Smooth muscle cell (in vitro differentiated cells): ENCODE data around the gene IQGAP2. TPM values are rescaled to one million over a fixed set of nuclear protein-coding genes. Genes with fewer than 3 reads are reported as not detected.

Experiments used
- DNase-seq: peaks from one replicate; lab custom pipeline; 2025; ENCODE audit not compliant: unreplicated experiment; lab: John Stamatoyannopoulos, UW
- H2AFZ ChIP-seq: fragments of 200-600 bp; sonication (generic); 2 replicates; pipeline ENCODE4 v1.6.0; 2016; ENCODE audit warnings: antibody characterized with exemption, low read depth, mild to moderate bottlenecking
- H3F3A ChIP-seq: fragments of 200-600 bp; sonication (generic); 2 replicates; pipeline ENCODE4 v1.6.0; 2017; ENCODE audit warnings: antibody characterized with exemption, low read depth
- H3K27ac ChIP-seq: fragments of 200-600 bp; sonication (generic); 2 replicates; pipeline ENCODE4 v1.5.1; 2016; ENCODE audit warnings: low read depth, mild to moderate bottlenecking
- H3K27me3 ChIP-seq: fragments of 200-600 bp; sonication (generic); 2 replicates; pipeline ENCODE4 v1.6.1; 2016; ENCODE audit warnings: low read depth, mild to moderate bottlenecking
- H3K36me3 ChIP-seq: fragments of 200-600 bp; sonication (generic); 2 replicates; pipeline ENCODE4 v1.5.1; 2016; ENCODE audit warnings: low read depth
- H3K4me1 ChIP-seq: fragments of 200-600 bp; sonication (generic); 2 replicates; pipeline ENCODE4 v1.5.1; 2016; ENCODE audit warnings: low read depth
- H3K4me2 ChIP-seq: fragments of 200-600 bp; sonication (generic); 2 replicates; pipeline ENCODE4 v1.6.0; 2016; ENCODE audit warnings: mild to moderate bottlenecking
- H3K4me3 ChIP-seq: fragments of 200-600 bp; sonication (generic); 2 replicates; pipeline ENCODE4 v1.5.1; 2016; ENCODE audit warnings: mild to moderate bottlenecking
- H3K79me2 ChIP-seq: fragments of 200-600 bp; sonication (generic); 2 replicates; pipeline ENCODE4 v1.6.0; 2016; ENCODE audit warnings: low read depth, mild to moderate bottlenecking
- H3K9ac ChIP-seq: fragments of 200-600 bp; sonication (generic); 2 replicates; pipeline ENCODE4 v1.6.0; 2016; ENCODE audit warnings: low read depth
- H3K9me3 ChIP-seq: fragments of 200-600 bp; sonication (generic); replicated peaks from 2 replicates; pipeline ENCODE4 v1.5.1; 2016; ENCODE audit warnings: low read depth
- H4K20me1 ChIP-seq: fragments of 200-600 bp; sonication (generic); 2 replicates; pipeline ENCODE4 v1.6.0; 2016; ENCODE audit warnings: low read depth
- CTCF ChIP-seq: fragments of 200-600 bp; sonication (generic); IDR thresholded peaks from 2 replicates; pipeline ENCODE4 v1.5.1; 2017; ENCODE audit warnings: borderline replicate concordance, mild to moderate bottlenecking, antibody characterized with exemption; ENCODE audit not compliant: insufficient read depth, poor library complexity, severe bottlenecking
- WGBS: methylation state at CpG from one replicate; pipeline ENCODE4 v1.1.7; 2016; ENCODE audit warnings: low lambda C conversion rate; 5-methylcytosine and 5-hydroxymethylcytosine counted together
- polyA plus RNA-seq: library from polyadenylated mRNA; unstranded; fragments of >200 nt; fragmentation: Nextera tagmentation; extraction: Ambion mirVana; gene quantifications from 2 replicates; pipeline ENCODE4 v1.2.1, GENCODE V29; 2016
- total RNA-seq: library from RNA; depleted of rRNA; stranded (reverse); fragments of >200 nt; gene quantifications from 2 replicates; pipeline ENCODE4 v1.2.3, GENCODE V29; 2014

The IQGAP2 gene
- total and polyA plus RNA-seq, 2 experiments from 2014 or later = 7.3 to 16.6 TPM

DNA sequence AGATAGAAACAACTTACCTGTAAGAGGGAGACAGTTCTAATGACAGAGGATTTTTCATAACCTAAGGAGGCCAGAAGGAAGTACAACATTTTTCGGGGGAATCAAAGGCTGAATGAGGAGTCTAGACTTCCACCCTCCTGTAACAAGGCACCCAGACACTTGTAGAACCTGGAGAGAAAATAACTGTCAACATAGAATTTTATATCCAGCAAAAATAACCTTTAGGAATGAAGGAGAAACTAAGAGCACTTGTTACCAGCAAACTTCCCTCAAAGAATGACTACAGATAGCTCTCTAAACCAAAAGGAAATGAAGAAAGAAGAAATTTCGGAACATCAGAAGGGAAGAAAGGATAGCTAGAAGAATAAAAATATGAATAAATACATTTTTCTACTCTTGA is 246.1 kb downstream of the IQGAP2 start:
- no peak overlapping the region for H3K4me3 ChIP-seq
- no peaks in the 10 kb centered on the region for H3K4me1 ChIP-seq
- no peaks in the 10 kb centered on the region for H3K79me2 ChIP-seq
- no peak for DNase-seq
- no peaks in the 10 kb centered on the region for H3K27me3 ChIP-seq
- H3K9me3 ChIP-seq = no peaks in the 10 kb centered on the region
- no peak overlapping the region for H3K27ac ChIP-seq
- H2AFZ ChIP-seq = no peak overlapping the region
- TF ChIP-seq CTCF = no peak
- H3F3A ChIP-seq = no peaks in the 10 kb centered on the region
- H3K4me2 ChIP-seq = no peak overlapping the region
- no peak overlapping the region for H3K9ac ChIP-seq
- H3K36me3 ChIP-seq = peaks cover 5% of the 10 kb centered on the region
- 92% methylated on average over 2 of the region's 2 CpGs for WGBS
- H4K20me1 ChIP-seq = no peaks in the 10 kb centered on the region

- Histone ChIP-seq H4K20me1 (no peaks in the 10 kb centered on the region), H3K79me2 (no peaks in the 10 kb centered on the region), H2AFZ (no peak overlapping the region), H3K27ac (no peak overlapping the region), H3K27me3 (no peaks in the 10 kb centered on the region), H3K36me3 (peaks cover 5% of the 10 kb centered on the region), H3K4me3 (no peak overlapping the region), H3K9ac (no peak overlapping the region), H3F3A (no peaks in the 10 kb centered on the region), H3K4me1 (no peaks in the 10 kb centered on the region), H3K9me3 (no peaks in the 10 kb centered on the region), H3K4me2 (no peak overlapping the region)
- DNase-seq = no peak
- TF ChIP-seq CTCF = no peak
- 92% methylated on average over 3 of the region's 3 CpGs for WGBS
Observed at GRCh38 chr5:76652809-76653414, 249.8 kb downstream of the IQGAP2 start.

GRCh38 chr5:76657091-76657490 is 254.0 kb downstream of the IQGAP2 start:
- Histone ChIP-seq H3K79me2 (no peaks in the 10 kb centered on the region), H3K4me1 (no peaks in the 10 kb centered on the region), H2AFZ (no peak overlapping the region), H3K27ac (no peak overlapping the region), H3K4me3 (no peak overlapping the region), H3K9ac (no peak overlapping the region), H3F3A (no peaks in the 10 kb centered on the region), H3K9me3 (no peaks in the 10 kb centered on the region), H3K4me2 (no peak overlapping the region), H3K36me3 (no peaks in the 10 kb centered on the region), H3K27me3 (no peaks in the 10 kb centered on the region), H4K20me1 (no peaks in the 10 kb centered on the region)
- DNase-seq = no peak
- no peak for TF ChIP-seq CTCF
- 90% methylated on average over 3 of the region's 3 CpGs for WGBS

DNA sequence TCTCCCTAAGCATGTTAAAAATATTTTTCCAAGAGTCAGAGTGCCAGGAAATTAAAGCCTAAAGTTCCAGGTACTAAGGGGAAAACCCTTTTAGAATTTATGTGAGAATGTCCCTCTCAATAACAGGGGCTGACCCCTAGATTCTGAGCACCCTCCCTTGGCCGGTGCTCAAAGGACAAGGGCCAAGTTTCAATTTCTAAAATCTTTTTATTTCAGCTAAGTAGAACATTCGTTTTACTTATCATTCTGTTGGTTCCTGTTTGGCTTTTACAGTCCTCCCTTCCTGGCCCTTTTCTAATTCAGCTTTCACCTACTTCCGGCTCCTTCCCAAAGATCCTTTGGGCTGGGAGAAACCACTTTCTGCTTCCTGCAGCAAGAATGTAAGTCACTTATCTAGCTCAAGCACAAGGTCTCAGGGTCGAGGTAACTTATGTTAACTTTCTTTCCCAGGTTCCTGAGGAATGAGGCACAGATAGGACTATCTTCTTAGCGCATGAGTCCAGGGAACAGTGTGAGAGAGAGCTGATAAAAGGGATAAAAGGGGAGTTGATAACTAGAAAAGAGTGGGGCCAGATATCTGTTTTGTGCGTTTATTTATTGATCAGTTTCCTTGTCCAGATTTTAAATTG is 254.7 kb downstream of the IQGAP2 start:
- H3K27me3 ChIP-seq = no peaks in the 10 kb centered on the region
- H3K9ac ChIP-seq = no peak overlapping the region
- no peaks in the 10 kb centered on the region for H3K79me2 ChIP-seq
- H4K20me1 ChIP-seq = no peaks in the 10 kb centered on the region
- no peak overlapping the region for H3K4me3 ChIP-seq
- H3K36me3 ChIP-seq = no peaks in the 10 kb centered on the region
- no peak overlapping the region for H3K27ac ChIP-seq
- H3K4me1 ChIP-seq = no peaks in the 10 kb centered on the region
- no peaks in the 10 kb centered on the region for H3F3A ChIP-seq
- WGBS = 61% methylated on average over 6 of the region's 6 CpGs
- H3K4me2 ChIP-seq = no peak overlapping the region
- no peak for DNase-seq
- H2AFZ ChIP-seq = no peak overlapping the region
- TF ChIP-seq CTCF = no peak
- H3K9me3 ChIP-seq = no peaks in the 10 kb centered on the region
